Measurements from ENCODE around the gene GBA2.

The GBA2 gene

GRCh38 chr9:35748858-35749514 lies at the start of gene GBA2, which contains the start of gene RGP1:
GBA2 (minus strand) TSS chr9:35749228; CDS start chr9:35748704, 524 bp downstream.
RGP1 (plus strand) TSS chr9:35749287; CDS start chr9:35749756, 469 bp downstream.
- peak; percentile 39 to 48 for DNase-seq

DNA sequence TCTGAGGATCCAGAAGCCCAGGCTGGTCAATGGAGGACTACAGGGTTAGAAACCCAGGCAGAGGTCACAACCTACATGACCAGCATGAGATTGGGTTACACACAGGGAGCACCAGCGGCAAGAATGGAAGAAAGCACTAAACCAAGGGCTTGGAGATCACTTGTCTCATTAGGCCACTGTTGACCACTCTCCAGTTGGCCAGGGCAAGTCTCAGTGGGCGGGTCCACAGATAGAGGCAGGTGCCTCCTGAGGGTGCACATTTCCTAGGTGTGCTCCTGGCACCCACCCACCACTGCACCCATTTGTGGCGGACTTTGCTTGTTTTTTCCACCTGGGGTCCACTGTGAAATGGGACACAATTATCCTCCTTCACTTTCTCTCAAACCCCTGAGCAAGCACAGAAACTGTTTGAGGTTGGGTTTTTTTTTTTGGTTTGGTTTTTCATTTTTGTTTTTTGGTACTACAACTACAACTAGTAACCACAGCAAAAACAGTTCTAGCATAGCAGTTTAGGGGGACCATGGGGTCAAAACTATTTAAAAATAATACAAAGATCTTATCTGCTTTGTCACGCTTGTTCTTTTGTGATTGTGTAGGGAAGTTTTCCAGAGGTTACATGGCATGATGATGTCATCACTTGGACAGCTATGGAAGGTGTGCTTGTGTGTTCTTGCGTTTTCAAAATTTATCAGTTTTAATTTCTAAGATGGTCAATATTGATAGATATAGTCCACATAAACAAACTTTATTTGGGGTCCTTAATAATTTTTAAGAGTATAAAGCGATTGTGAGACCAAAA lies 48.5 kb upstream of the GBA2 start:
- DNase-seq, result no peak

GRCh38 chr9:35795695-35796094 lies 46.7 kb upstream of the GBA2 start:
- DNase-seq, result no peak

DNA sequence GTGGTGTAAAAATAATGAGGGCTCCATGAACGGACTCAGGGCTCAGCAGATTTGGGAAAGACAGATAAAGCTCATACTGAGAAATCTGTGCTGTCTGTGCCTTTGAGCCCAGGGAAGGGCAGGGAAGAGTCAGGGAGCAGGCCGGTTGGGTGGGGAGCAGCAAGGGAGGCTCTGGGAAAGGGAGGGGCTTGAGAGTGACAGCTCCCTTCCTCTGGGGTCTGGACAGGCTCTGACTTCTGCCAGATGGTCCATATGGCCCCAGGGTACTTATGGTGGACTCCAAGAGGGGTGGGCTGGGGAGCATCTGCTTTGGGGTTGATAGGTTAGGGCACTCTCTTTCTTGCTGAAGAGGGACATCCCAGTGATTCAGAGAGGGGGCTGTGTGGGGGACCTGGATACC lies 44.4 kb upstream of the GBA2 start:
- DNase-seq, result no peak

DNA sequence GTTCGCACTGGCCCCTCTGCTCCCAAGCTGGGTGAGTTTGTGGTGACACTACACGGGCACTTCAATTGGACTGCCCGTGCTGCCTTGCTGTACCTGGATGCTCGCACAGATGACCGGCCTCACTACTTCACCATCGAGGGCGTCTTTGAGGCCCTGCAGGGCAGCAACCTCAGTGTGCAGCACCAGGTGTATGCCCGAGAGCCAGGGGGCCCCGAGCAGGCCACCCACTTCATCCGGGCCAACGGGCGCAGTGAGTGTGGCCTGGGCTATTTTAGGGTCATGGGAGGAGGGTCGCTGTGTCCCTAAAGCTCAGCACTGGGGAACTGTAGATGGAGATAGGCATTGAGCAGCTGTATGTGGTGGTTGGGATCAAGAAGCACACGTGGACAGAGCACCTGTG lies 43.8 kb upstream of the GBA2 start:
- no peak for DNase-seq

- DNase-seq, result no peak
These were observed 43.2 kb upstream of the GBA2 start for GRCh38 chr9:35792024-35792813.

DNA sequence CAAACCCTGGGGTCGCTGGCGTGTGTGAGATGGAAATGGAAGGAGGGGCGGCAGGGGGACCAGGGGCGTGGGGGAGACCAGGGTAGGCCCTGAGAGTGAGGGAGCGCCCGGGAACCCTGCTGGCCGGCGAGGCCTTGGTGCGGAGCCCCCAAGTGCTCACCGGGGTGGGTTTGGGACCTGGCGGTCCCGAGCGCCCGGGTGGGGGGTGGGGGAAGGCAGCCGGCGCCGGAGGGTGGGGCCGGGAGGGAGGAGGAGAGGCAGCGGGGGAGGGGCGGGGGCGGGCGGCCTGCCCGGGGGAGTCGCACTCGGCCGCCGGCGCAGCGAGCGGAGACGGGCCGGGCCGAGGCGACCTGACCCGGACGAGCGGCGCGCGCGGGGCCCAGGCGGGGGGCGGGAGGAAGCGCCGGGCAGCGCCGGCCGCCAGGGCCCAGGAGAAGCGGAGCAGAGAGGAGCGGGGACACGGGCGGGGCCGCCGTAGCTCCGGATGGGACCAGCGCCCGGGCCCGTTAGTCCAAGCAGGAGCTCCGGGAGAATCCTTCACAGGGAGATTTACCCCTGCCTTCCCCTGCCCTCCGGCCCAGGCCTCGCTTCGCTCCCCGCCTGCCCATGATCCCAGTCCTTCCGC lies 42.4 kb upstream of the GBA2 start, which contains the start of gene NPR2:
TSS of gene NPR2 (plus strand) at position 295 of the 625 bp plus-strand sequence. CDS start 818 bp downstream, outside the sequence.
- no peak for DNase-seq

GRCh38 chr9:35790385-35791296 lies 41.6 kb upstream of the GBA2 start:
- peak; percentile 41 to 45 for DNase-seq

DNA sequence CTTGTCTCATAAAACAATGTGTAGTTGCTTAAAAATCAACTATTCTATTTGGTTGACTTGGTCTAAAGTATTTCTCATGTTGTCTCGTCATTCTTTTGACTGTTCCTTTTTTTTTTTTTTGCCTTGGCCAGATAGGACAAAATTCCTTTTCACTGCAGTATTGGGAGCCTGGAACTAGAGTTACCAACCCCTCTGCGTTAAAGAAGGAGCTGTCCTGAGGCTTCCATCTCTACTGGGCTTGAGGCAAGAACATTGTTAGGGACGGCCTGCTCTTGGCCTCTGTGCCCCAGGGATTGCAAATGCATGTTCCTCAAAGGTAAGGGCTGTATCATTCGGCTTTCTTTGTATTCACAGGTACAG lies 41.0 kb upstream of the GBA2 start:
- DNase-seq, result no peak

DNA sequence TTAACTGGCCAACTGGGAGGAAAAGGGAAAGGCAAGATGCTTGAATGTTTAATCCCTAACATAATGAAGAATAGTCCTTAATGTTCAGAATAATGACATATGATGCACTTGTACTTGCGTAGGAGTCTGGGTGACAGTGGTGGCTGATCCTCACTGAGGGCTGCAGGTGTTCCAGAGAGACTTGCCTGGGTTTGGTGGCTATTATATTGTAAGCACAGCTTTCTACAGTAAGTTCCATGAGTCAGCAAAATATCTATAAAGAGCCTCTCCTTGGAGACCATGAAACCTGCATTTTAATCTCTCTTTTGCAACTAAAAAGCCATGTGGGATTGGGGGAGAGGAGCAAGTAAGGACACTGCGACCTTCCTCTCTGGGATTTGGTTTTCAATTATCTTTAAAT lies 40.5 kb upstream of the GBA2 start:
- DNase-seq, result no peak

DNA sequence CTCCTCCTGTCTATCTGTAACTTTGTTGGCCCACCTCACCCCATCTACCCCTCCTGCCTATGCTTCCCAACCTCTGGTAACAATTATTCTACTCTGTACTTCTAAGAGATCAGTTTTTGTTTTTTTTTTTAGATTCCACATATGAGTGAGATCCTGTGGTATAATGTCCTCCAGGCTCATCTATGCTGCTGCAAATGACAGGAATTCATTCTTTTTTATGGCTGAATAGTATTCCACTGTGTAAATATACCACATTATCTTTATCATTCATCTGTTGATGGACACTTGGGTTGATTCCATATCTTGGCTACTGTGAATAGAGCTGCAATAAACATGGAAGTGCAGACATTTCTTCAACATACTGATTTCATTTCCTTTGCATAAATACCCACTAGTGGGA lies 34.4 kb upstream of the GBA2 start:
- DNase-seq, result no peak

- DNase-seq, result no peak
These were observed 32.0 kb upstream of the GBA2 start for GRCh38 chr9:35781066-35781465.

- DNase-seq, result no peak
These were observed 29.5 kb upstream of the GBA2 start for GRCh38 chr9:35778496-35778895.

- DNase-seq, result no peak
These were observed 27.0 kb upstream of the GBA2 start for GRCh38 chr9:35776018-35776417.

GRCh38 chr9:35774907-35775635 lies 26.0 kb upstream of the GBA2 start:
- no peak for DNase-seq

DNA sequence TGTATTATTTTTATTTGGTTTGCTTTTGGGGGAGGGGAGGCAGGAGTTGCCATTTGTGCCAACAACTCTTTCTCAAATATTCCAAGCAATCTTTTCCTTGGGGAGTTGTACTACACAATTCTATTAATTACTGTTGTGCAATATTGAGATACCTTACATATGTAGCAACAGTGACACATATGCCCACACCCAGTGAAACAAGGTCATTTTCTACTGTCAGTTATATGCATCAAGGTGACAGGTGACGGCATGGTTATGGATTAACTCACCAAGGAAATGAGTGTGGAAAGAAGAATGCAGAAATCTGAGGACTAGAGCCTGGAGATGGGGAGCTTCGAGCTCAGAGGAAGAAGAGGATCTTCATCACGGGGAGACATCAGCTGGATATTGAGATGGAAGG lies 22.9 kb upstream of the GBA2 start:
- DNase-seq, result no peak

DNA sequence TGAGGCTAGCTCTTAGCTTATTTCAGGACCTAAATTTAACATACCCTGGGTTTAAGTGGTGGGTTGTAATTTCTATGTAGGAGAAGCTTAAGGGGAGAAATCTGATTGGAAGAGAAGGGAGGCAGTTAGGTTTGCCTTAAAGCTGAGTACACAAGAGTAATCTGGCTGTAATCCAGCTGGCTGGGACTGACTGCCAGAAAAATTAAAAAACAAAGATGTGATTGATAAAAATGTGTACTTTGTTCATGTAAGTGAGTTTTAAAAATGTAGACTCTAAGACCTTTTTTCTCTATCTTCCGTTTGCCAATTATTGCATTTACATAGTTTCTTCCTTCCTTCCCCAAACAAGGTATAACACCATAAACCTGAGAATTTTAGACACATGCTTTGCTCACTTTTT lies 22.5 kb upstream of the GBA2 start:
- no peak for DNase-seq

GRCh38 chr9:35771075-35771433 lies 22.0 kb upstream of the GBA2 start:
- DNase-seq, result no peak

- DNase-seq, result no peak
These were observed 20.7 kb upstream of the GBA2 start for GRCh38 chr9:35769763-35770162.

DNA sequence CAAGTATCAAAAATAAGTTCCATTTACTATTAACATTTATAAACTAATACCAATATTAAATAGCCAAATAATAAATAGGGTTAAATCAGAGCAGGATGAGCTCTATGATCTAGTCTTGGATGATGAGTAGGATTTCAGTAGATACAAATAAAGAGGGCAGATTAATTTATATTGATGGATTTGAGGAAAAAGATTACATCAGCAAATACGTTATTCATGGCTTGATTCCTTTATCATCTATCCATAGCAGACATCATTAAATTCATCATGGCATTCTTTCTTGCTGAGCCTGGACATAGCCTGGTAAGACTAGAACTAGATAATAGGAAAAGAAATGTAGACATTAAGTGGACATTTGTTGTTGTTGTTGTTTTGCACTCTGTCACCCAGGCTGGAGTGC lies 18.4 kb upstream of the GBA2 start:
- no peak for DNase-seq

- no peak for DNase-seq
These were observed 18.0 kb upstream of the GBA2 start for GRCh38 chr9:35766997-35767396.

Data from activated CD4-positive, alpha-beta T cell treated with anti-CD3 and anti-CD28 coated beads, Interleukin-2, amount 50 U/mL, for 4 hours (primary cell).